WTC11 (cell line): ENCODE measurements around the gene PADI1. TPM values are rescaled to one million over a fixed set of nuclear protein-coding genes. Genes with fewer than 3 reads are reported as not detected.

Experiments
- ATAC-seq: fragments of 200-7000 bp; cut with Tn5 transposase; 2 replicates; pipeline ENCODE4 v1.10.0; 2021; ENCODE audit warnings: mild to moderate bottlenecking, moderate library complexity
- CTCF ChIA-PET: fragments of 300-600 bp; sonication (Branson Sonifier 250); formaldehyde crosslinking; loops from one replicate; lab custom pipeline; 2021; ENCODE audit warnings: antibody characterized with exemption; lab: Charles Lee
- POLR2A ChIA-PET: fragments of 350-600 bp; sonication (Branson Sonifier 250); formaldehyde crosslinking; loops from one replicate; lab custom pipeline; 2021; ENCODE audit warnings: antibody characterized with exemption; lab: Charles Lee
- DNase-seq: peaks from one replicate; pipeline ENCODE4 v3.0.0; 2021; ENCODE audit warnings: low spot score
- H3K27ac Mint-ChIP-seq: 2 replicates; pipeline ENCODE4 v1.8.0; 2021; ENCODE audit warnings: mixed read lengths
- H3K27me3 Mint-ChIP-seq: 2 replicates; pipeline ENCODE4 v1.8.0; 2021; ENCODE audit warnings: low read depth, mild to moderate bottlenecking, moderate library complexity, mixed read lengths
- H3K36me3 Mint-ChIP-seq: 2 replicates; pipeline ENCODE4 v1.8.0; 2021; ENCODE audit warnings: mixed read lengths
- H3K4me1 Mint-ChIP-seq: 2 replicates; pipeline ENCODE4 v1.8.0; 2022; ENCODE audit warnings: mixed read lengths
- H3K4me3 Mint-ChIP-seq: 2 replicates; pipeline ENCODE4 v1.8.0; 2021; ENCODE audit warnings: mild to moderate bottlenecking, moderate library complexity, mixed read lengths
- H3K9me3 Mint-ChIP-seq: 2 replicates; pipeline ENCODE4 v1.8.0; 2021; ENCODE audit warnings: mixed read lengths
- AFF4 ChIP-seq: sonication (generic); formaldehyde crosslinking; IDR thresholded peaks from 2 replicates; pipeline ENCODE4 v1.8.1; 2023; ENCODE audit warnings: mild to moderate bottlenecking, missing genetic modification reagents, borderline replicate concordance
- ARID4B ChIP-seq: sonication (generic); formaldehyde crosslinking; IDR thresholded peaks from 2 replicates; pipeline ENCODE4 v1.8.0; 2023; ENCODE audit warnings: missing genetic modification reagents, mild to moderate bottlenecking, borderline replicate concordance
- E2F5 ChIP-seq: sonication (generic); formaldehyde crosslinking; IDR thresholded peaks from 2 replicates; pipeline ENCODE4 v1.8.1; 2022; ENCODE audit warnings: mild to moderate bottlenecking, moderate library complexity, missing genetic modification reagents
- EMX1 ChIP-seq: fragments of 250-450 bp; sonication (Bioruptor Pico); IDR thresholded peaks from 2 replicates; pipeline ENCODE4 v1.8.0; 2021; ENCODE audit warnings: mild to moderate bottlenecking
- FOXJ3 ChIP-seq: sonication (generic); formaldehyde crosslinking; IDR thresholded peaks from 2 replicates; pipeline ENCODE4 v1.9.0; 2021; ENCODE audit warnings: missing genetic modification reagents, mild to moderate bottlenecking, borderline replicate concordance
- FOXP1 ChIP-seq: sonication (generic); formaldehyde crosslinking; IDR thresholded peaks from 2 replicates; pipeline ENCODE4 v1.8.0; 2022; ENCODE audit warnings: missing genetic modification reagents, mild to moderate bottlenecking, moderate library complexity, borderline replicate concordance
- GRHL2 ChIP-seq: fragments of 250-450 bp; sonication (Bioruptor Pico); IDR thresholded peaks from 2 replicates; pipeline ENCODE4 v1.8.0; 2022; ENCODE audit warnings: mild to moderate bottlenecking, moderate library complexity; ENCODE audit not compliant: insufficient replicate concordance, severe bottlenecking
- NFYB ChIP-seq: sonication (generic); formaldehyde crosslinking; conservative IDR thresholded peaks from 2 replicates; pipeline ENCODE4 v1.8.0; 2022; ENCODE audit warnings: low read depth, missing genetic modification reagents
- STAT6 ChIP-seq: sonication (generic); formaldehyde crosslinking; conservative IDR thresholded peaks from 2 replicates; pipeline ENCODE4 v1.8.1; 2023; ENCODE audit warnings: mild to moderate bottlenecking, low read depth, missing genetic modification reagents, moderate library complexity
- ZNF263 ChIP-seq: sonication (generic); formaldehyde crosslinking; IDR thresholded peaks from 2 replicates; pipeline ENCODE4 v1.8.1; 2022; ENCODE audit warnings: low read depth, mild to moderate bottlenecking, moderate library complexity, missing genetic modification reagents
- ZNF281 ChIP-seq: sonication (generic); formaldehyde crosslinking; IDR thresholded peaks from 2 replicates; pipeline ENCODE4 v1.8.0; 2023; ENCODE audit warnings: mild to moderate bottlenecking, missing genetic modification reagents
- total RNA-seq: library from RNA; stranded (reverse); gene quantifications from 3 replicates; pipeline ENCODE4 v1.2.3, GENCODE V29; 2021
- TF ChIP-seq, protein P1 (sequence below): fragments of 250-450 bp; sonication (Bioruptor Pico); IDR thresholded peaks from 2 replicates; pipeline ENCODE4 v1.8.0; 2021; ENCODE audit warnings: mild to moderate bottlenecking
- TF ChIP-seq, protein P2 (sequence below): sonication (generic); formaldehyde crosslinking; IDR thresholded peaks from 2 replicates; pipeline ENCODE4 v1.8.0; 2022; ENCODE audit warnings: missing genetic modification reagents

The PADI1 gene
- total RNA-seq, 1 experiment from 2014 or later: 0.15 TPM

- TF ChIP-seq, protein P1, sequence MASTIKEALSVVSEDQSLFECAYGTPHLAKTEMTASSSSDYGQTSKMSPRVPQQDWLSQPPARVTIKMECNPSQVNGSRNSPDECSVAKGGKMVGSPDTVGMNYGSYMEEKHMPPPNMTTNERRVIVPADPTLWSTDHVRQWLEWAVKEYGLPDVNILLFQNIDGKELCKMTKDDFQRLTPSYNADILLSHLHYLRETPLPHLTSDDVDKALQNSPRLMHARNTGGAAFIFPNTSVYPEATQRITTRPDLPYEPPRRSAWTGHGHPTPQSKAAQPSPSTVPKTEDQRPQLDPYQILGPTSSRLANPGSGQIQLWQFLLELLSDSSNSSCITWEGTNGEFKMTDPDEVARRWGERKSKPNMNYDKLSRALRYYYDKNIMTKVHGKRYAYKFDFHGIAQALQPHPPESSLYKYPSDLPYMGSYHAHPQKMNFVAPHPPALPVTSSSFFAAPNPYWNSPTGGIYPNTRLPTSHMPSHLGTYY (CRISPR knock-in tag): no peak
- TF ChIP-seq FOXP1 (CRISPR knock-in tag): no peak
- no peak for TF ChIP-seq E2F5 (CRISPR knock-in tag)
- no peak for TF ChIP-seq ARID4B (CRISPR knock-in tag)
- no peak for TF ChIP-seq NFYB (CRISPR knock-in tag)
- no peak for TF ChIP-seq AFF4 (CRISPR knock-in tag)
- TF ChIP-seq ZNF281 (CRISPR knock-in tag): no peak
Observed at GRCh38 chr1:17243274-17243673, 38.3 kb downstream of the PADI1 start (continued).

DNA sequence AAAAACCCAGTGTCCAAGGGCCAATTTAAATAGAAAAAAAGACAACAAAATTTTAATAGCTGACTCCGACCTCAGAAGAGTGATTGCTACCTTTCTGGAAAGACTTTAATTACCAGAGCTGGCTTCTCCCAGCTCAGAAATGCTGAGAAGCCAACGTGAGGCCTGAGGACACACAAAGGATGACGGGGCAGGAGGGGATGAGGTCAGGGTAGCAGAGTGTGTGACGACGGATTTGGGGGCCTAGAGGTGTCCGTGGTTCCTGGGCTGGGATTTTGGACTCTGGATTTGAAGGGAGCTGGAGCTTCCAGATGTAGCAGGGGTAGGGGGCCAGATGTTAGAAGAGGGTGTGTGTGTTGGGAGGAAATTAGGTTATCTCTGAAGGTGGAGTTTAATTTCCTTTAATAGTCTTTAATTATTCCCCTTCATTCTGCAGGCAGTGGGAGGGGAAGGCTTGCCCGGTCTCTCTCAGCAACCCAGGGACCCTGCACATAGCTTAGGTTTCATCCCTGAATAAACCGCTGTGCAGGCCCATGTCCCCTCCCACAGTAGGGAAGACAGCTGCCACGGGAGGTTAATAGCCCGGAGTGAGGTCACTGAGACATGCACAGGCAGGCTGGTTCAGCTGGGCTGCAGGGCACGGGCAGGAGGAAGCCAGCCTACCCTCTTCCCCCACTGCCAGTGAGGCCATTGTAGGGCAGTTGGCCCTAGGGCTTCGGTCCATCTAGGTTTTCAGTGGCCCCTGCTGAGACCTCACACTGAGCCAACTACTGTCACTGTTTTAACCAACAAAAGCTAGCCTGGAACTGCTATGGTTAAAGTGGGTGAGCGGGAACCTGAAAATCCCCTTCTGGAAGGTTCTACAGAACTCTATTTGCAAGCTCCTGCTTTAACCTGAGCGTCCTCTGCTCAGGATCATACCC is 40.2 kb downstream of the PADI1 start:
- Mint-ChIP-seq H3K4me1 (peaks cover 22% of the 10 kb centered on the region), H3K36me3 (no peaks in the 10 kb centered on the region), H3K9me3 (no peaks in the 10 kb centered on the region), H3K27ac (no peak overlapping the region), H3K27me3 (no peaks in the 10 kb centered on the region), H3K4me3 (no peak overlapping the region)
- ChIA-PET CTCF (interaction anchor here (0.6 to 2.3 kb wide), 8 partner anchors 8 to 258 kb away, joined by 3 to 12 read pairs (median 4); no protein-coding TSS in a partner anchor), POLR2A (no interaction called here)
- ATAC-seq: no peak; the same call in 1 of the 2 replicates
- DNase-seq: no peak
- TF ChIP-seq FOXJ3 (CRISPR knock-in tag): no peak
- TF ChIP-seq ZNF263 (CRISPR knock-in tag): no peak
- TF ChIP-seq, protein P2, sequence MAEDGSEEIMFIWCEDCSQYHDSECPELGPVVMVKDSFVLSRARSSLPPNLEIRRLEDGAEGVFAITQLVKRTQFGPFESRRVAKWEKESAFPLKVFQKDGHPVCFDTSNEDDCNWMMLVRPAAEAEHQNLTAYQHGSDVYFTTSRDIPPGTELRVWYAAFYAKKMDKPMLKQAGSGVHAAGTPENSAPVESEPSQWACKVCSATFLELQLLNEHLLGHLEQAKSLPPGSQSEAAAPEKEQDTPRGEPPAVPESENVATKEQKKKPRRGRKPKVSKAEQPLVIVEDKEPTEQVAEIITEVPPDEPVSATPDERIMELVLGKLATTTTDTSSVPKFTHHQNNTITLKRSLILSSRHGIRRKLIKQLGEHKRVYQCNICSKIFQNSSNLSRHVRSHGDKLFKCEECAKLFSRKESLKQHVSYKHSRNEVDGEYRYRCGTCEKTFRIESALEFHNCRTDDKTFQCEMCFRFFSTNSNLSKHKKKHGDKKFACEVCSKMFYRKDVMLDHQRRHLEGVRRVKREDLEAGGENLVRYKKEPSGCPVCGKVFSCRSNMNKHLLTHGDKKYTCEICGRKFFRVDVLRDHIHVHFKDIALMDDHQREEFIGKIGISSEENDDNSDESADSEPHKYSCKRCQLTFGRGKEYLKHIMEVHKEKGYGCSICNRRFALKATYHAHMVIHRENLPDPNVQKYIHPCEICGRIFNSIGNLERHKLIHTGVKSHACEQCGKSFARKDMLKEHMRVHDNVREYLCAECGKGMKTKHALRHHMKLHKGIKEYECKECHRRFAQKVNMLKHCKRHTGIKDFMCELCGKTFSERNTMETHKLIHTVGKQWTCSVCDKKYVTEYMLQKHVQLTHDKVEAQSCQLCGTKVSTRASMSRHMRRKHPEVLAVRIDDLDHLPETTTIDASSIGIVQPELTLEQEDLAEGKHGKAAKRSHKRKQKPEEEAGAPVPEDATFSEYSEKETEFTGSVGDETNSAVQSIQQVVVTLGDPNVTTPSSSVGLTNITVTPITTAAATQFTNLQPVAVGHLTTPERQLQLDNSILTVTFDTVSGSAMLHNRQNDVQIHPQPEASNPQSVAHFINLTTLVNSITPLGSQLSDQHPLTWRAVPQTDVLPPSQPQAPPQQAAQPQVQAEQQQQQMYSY: no peak
- TF ChIP-seq GRHL2 (CRISPR knock-in tag): no peak
- TF ChIP-seq STAT6 (CRISPR knock-in tag): no peak
- TF ChIP-seq EMX1: no peak
